Activated CD4-positive, CD25-positive, alpha-beta regulatory T cell treated with anti-CD3 and anti-CD28 coated beads, Interleukin-2, amount 50 U/mL, for 24 hours (primary cell): Measurements from ENCODE around the gene SHROOM3.
"Not testable (repeated sequence)": the region's sequence is repeated elsewhere in the genome, so short reads cannot be mapped to it uniquely, and the experiment has no call there.

Experiments
- ATAC-seq, 2 donors: fragments of 150-1000 bp; cut with Tn5 transposase; one replicate each; pipeline ENCODE4 v1.10.0; 2021; ENCODE audit warnings: mild to moderate bottlenecking in 1 of 2, moderate library complexity in 1 of 2

The SHROOM3 gene

DNA sequence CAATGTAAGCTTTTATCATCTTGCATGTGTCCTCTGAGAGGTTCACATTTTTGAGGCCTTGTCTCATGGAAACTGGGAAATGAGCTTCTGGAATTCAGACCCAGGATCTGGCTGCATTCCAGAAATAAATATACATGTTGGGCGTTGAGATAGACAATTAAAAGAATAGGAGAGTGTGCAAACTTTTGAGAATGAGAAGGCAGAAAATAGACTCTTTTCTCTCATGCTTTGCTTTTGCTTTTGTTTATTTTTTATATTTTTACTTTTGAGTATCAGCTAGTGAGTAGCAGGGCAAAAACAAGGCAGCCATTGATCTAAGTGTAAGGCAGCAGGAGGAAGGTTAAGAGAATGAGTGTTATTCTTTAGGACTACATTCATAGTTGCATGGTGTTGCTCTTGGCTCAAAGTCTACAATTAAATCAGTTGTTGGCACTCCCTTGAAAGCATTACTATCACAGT, 12.4 kb downstream of the SHROOM3 start:
- ATAC-seq: no peak

GRCh38 chr4:76448211-76448610, 13.2 kb downstream of the SHROOM3 start:
- no peak for ATAC-seq

GRCh38 chr4:76449362-76449767, 14.3 kb downstream of the SHROOM3 start:
- no peak for ATAC-seq

- no peak for ATAC-seq
Measured at GRCh38 chr4:76449833-76450232, 14.8 kb downstream of the SHROOM3 start.

DNA sequence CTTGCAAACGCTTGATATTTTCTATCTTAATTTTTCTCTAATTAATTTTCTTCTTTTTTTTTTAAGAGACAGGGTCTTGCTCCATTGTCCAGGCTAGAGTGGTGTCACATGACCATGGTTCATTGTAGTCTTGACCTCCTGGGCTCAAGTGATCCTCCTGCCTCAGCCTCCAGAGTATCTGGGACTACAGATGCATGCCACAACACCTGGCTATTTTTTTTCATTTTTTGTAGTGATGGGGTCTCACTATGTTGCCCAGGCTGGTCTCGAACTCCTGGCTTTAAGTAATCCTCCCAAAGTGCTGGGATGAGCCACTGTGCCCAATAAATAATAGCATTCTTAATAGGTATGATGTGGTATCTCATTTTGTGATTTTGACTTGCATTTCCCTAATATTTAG, 18.2 kb downstream of the SHROOM3 start:
- ATAC-seq: no peak

- ATAC-seq: not testable (repeated sequence)
Measured at GRCh38 chr4:76454073-76454472, 19.0 kb downstream of the SHROOM3 start.

- ATAC-seq: no peak
Measured at GRCh38 chr4:76457885-76458284, 22.9 kb downstream of the SHROOM3 start.

- no peak for ATAC-seq
Measured at GRCh38 chr4:76458297-76458696, 23.3 kb downstream of the SHROOM3 start.

- no peak for ATAC-seq
Measured at GRCh38 chr4:76458825-76459224, 23.8 kb downstream of the SHROOM3 start.

DNA sequence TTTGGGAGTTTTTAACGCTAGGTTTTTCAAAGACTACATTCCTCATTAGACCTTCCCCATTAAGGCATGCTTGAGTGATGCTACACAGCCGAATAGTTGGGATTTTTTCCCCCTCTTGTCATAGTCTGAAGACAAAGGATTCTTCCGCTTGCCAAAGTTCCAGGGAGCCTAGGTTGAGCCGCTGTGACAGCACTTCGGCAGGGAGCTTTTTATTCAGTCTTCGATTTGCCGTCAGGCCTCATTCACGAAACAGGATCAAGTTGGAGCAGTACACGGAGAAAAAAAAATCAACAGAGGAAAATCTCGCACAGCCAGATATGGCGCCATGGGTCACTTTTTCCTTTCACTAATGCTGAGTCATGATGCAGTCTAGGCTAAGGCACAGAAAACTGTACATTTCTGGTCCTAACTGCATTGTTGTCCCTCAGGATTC, 24.3 kb downstream of the SHROOM3 start:
- ATAC-seq: no peak

DNA sequence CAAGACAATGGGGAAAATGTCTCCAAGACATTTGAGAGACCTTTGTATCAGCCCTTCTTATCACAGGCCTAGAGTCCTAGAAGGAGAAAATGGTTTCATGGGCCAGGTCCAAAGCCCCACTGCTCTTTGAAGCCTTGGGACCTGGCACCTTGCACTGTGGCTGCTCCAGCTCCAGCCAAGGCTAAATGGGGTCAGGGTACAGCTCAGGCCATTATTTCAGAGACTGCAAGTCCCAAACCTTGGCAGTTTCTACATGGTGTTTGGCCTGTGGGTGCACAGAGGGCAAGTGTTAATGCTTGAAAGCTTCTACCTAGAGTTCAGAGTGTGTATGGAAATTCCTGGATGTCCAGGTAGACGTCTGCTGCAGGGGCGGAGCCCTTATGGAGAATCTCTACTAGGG, 28.5 kb downstream of the SHROOM3 start:
- no peak for ATAC-seq

GRCh38 chr4:76470064-76470463, 35.0 kb downstream of the SHROOM3 start:
- ATAC-seq: no peak

DNA sequence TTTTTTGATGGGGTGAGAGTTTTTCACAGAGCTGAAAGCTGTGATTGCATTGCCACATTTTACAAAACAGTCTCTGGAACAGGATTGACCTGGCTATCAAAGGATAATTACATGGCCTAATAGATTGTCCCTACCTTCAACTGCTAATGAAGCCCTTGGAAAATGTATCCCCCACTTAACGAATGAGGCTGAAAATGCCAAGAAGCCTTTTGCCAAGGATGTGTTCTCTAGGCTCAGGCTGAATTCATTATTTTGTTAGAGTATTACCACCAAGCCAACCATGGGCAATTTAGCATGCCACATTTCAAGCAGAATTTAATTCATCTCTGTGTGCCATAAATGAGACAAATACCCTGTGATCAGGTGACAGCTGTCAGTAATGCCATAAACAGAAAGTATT, 35.5 kb downstream of the SHROOM3 start:
- ATAC-seq: no peak

DNA sequence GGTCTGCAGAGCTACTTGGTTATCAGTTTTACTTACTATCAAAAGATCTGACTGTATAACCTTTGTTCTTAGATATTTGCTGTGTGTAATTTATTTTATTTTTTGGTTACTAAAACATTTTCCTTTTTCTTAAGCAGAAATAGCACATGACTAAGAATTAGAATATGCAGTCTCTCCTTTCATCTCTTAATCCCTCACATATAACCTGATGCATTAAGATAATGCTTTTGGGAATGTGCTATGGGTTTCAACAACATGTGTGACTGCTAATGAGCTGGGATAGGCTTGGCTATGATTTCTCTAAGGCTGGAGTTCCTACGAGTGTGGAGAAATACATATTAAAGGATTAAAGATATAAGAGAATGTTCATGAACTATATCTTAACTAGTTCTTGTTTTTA, 41.5 kb downstream of the SHROOM3 start:
- ATAC-seq: no peak

DNA sequence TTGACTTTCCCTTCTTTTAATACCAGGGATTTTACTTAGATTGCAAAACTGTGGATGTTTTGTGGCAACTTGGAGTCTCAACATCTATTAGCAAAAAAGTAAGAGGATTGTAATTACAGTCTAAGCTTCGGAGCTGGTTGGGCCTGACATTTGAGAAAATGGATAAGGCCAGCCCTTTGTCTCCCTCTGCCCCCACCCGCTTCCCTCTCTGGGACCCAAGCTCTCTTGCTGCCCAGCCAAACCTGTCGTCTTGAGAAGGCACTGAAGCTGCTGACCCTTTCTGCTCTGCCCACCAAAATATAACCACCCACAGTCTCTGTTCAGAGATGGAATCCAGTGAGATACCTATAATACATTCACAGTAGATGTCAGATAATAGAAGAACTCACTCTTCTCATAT, 49.6 kb downstream of the SHROOM3 start:
- no peak for ATAC-seq

GRCh38 chr4:76485450-76485849, 50.4 kb downstream of the SHROOM3 start:
- ATAC-seq: no peak

- no peak for ATAC-seq
Measured at GRCh38 chr4:76486588-76487276, 51.7 kb downstream of the SHROOM3 start.

- ATAC-seq: no peak
Measured at GRCh38 chr4:76487621-76488020, 52.6 kb downstream of the SHROOM3 start.

DNA sequence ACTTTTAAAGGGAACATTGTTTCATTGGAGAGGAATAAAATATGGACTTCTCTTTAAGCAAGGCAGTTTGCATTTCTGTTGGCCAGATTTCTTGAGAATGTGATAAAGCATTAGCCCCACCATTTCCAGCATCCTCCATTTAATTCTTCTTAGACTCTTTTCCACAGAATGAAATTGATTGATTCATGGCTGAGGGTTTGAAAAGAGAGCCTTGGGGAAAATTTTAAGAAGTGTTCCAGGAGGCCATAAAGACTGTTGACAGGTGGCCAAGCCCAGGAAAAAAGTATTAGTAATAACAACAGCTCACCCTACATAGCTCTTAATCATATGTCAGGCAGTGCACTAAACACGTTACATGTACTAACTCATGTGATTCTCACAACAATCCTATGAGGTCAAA, 53.4 kb downstream of the SHROOM3 start:
- ATAC-seq: no peak

DNA sequence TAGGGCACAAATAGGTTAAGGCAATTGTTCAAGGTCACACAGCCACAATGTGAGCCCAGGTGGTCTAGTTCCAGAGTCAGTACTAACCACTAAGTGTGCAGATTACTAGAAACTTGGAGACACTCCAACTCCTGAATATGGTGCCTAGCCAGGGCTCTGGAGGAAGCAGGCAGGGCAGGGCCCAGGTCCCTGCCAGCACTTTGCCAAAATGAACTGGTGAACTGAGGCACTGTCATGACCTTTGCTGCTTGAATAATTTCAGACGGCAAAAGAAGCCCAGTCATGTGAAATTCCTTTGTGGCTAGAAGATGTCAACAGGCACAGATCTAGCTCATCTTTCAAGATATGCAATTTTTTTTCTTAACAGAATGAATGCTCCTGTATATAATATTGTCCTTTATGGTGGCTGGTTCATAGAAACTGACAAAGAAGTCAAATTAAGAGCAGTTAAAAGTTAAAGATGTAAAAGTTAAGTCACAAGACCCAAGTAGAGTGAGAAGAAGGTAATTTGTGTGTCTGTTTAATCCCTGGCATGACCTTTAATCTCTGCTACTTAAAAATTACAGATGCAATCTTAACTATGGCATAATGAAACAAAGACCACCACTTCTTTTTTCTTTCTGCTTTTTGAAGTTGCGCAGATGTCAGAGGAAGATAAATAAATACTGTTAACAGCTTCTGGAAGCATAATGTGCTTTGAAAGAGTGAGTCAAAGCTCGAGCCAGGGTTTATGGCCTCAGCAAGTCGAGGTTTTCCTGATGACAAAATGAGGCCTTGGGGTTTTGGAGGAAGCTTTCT, 54.1 kb downstream of the SHROOM3 start:
- no peak for ATAC-seq

GRCh38 chr4:76489686-76490161, 54.7 kb downstream of the SHROOM3 start:
- no peak for ATAC-seq

DNA sequence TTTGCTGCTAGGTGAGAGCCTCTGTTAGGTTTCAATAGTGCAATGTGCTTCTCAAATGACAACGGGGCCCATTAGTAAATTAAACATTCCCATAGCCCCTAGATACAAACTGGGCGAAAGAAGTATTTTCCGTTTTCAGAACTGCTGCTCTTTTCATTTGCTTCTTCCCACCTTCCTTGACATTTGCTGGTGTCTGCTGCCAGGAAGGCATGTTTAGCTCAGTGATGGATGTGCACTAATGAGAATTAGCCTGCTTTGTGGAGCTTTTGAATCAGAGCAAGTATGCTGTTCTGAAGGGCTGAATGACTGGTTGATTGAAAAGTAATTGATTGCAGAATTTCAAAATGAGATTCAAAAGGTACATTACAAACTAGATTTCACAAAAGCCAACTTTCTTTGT, 57.0 kb downstream of the SHROOM3 start:
- no peak for ATAC-seq

- no peak for ATAC-seq
Measured at GRCh38 chr4:76494243-76494642, 59.2 kb downstream of the SHROOM3 start.
